HG03457 (cell line): ENCODE data around the gene ARHGEF35.
"Not testable (repeated sequence)": the region's sequence is repeated elsewhere in the genome, so short reads cannot be mapped to it uniquely, and the experiment has no call there.

Experiments
- ATAC-seq: cut with Tn5 transposase; IDR thresholded peaks from one replicate; pipeline ENCODE4 v1.9.1; 2021; ENCODE audit warnings: moderate number of reproducible peaks; ENCODE audit not compliant: unreplicated experiment

The ARHGEF35 gene

DNA sequence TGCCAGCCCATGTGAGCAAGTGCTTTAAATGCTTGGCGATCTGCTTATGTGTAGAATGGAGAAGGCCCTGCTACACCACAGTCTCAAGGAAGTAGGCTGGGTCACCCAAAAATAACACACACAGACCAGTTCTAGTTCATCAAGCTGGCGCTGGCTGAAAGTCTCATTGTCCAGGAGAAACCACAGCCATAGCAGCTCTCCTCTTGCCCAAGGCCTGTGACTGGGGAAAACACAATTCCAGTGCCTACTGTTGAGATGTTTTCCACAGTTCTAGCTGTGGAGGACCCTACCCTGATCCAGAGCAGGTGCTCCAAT, 16.5 kb downstream of the ARHGEF35 start:
- not testable (repeated sequence) for ATAC-seq

GRCh38 chr7:144178380-144179164, 17.1 kb downstream of the ARHGEF35 start:
- ATAC-seq: peak; percentile 81

DNA sequence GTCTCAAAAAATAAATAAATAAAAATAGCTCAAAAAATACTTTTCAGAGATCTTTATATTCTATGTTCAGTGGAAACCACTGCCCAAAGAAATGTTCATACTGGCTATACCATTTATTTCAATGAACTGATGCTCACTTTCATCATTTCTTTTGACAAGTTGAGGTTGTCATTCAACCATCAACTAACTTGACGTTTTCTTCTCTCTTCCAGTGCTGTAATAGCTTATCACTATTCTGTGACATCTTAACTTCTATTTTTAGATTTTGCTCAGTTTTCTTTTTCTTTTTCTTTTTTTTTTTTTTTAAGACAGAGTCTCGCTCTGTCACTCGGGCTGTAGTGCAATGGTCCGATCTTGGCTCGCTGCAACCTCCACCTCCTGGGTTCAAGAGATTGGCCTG, 21.0 kb downstream of the ARHGEF35 start:
- no peak for ATAC-seq

GRCh38 chr7:144171594-144172350, 23.9 kb downstream of the ARHGEF35 start:
- not testable (repeated sequence) for ATAC-seq

DNA sequence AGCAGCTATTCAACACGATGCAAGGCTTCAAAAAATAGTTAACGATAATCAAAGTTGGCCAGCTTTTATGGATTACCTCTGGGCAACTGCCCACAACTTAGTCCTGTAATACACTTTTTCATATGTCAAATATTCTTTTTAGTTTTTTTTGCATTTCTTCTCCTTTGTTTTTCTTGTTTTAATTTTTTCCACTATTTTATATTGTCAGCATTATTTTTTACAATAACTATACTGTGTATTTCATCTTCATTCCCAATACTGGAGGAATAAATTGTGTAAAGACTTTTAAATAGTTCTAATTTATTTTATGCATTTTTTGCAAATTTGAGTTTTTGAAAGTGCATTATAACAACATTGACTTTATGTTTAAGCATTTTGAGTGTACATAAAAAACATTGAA, 30.8 kb downstream of the ARHGEF35 start:
- ATAC-seq: no peak

DNA sequence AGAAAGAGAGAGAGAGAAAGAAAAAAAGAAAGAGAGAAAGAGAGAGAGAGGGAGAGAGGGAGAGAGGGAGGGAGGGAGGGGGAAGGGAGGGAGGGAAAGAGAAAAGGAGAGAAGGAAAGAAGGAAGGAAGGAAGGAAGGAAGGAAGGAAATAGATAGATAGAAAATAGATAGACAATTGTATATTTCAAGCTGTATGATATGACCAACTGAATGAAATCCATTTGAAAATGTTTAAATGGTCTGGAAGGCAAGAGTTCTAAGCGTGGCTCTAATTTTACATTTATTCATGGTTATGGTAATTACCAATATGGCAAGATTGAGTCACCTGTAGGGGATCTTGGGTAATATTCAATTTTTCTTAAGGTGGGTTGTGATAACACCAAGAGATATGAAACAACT, 36.8 kb downstream of the ARHGEF35 start:
- no peak for ATAC-seq

- no peak for ATAC-seq
These were observed 47.3 kb downstream of the ARHGEF35 start for GRCh38 chr7:144148224-144148827.

GRCh38 chr7:144144426-144144825, 51.2 kb downstream of the ARHGEF35 start:
- ATAC-seq: no peak

DNA sequence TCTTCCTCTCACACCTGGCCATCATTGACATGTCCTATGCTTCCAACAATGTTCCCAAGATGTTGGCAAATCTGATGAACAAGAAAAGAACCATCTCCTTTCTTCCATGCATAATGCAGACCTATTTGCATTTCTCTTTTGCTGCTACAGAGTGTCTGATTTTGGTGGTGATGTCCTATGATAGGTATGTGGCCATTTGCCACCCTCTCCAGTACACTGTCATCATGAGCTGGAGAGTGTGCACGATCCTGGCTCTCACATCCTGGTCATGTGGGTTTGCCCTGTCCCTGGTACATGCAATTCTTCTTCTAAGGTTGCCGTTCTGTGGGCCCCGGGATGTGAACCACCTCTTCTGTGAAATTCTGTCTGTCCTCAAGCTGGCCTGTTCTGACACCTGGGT, 53.4 kb downstream of the ARHGEF35 start:
- no peak for ATAC-seq

GRCh38 chr7:144137501-144137900, 58.1 kb downstream of the ARHGEF35 start:
- no peak for ATAC-seq
